Inflammatory macrophage treated with lipopolysaccharide for 4 hours (primary cell): ENCODE measurements around the gene ULBP1.
"Not testable (repeated sequence)": the region's sequence is repeated elsewhere in the genome, so short reads cannot be mapped to it uniquely, and the experiment has no call there.

Experiments
- DNase-seq: peaks from one replicate; pipeline ENCODE4 v3.0.0-alpha.2; 2020

Gene ULBP1

GRCh38 chr6:150008588-150008987, 44.8 kb downstream of the ULBP1 start:
- no peak for DNase-seq

- DNase-seq, result not testable (repeated sequence)
Observed at GRCh38 chr6:150012846-150013784, 49.4 kb downstream of the ULBP1 start.

GRCh38 chr6:150013785-150014622, 50.3 kb downstream of the ULBP1 start:
- not testable (repeated sequence) for DNase-seq

GRCh38 chr6:150014623-150015280, 51.0 kb downstream of the ULBP1 start:
- DNase-seq, result not testable (repeated sequence)

- DNase-seq, result not testable (repeated sequence)
Observed at GRCh38 chr6:150015281-150016001, 51.7 kb downstream of the ULBP1 start.

GRCh38 chr6:150016324-150017185, 52.8 kb downstream of the ULBP1 start:
- peak; percentile 64 for DNase-seq

- DNase-seq, result not testable (repeated sequence)
Observed at GRCh38 chr6:150017186-150017521, 53.4 kb downstream of the ULBP1 start.

- no peak for DNase-seq
Observed at GRCh38 chr6:150018846-150019580, 55.3 kb downstream of the ULBP1 start.

GRCh38 chr6:150021870-150022269, 58.1 kb downstream of the ULBP1 start:
- not testable (repeated sequence) for DNase-seq
